GM18526 (cell line): ENCODE data around the gene VCP.

Experiments used
- POLR2A ChIP-seq: IDR thresholded peaks from 3 replicates; pipeline ENCODE4 v1.6.1; 2011; ENCODE audit not compliant: insufficient read length; ENCODE audit errors: extremely low read depth

Gene VCP

GRCh38 chr9:35078066-35078465 lies 5.6 kb upstream of the VCP start:
- TF ChIP-seq POLR2A: no peak

- no peak for TF ChIP-seq POLR2A
These were observed 4.4 kb upstream of the VCP start for GRCh38 chr9:35076848-35077247.

GRCh38 chr9:35075358-35075757 lies 2.9 kb upstream of the VCP start:
- TF ChIP-seq POLR2A: no peak

- TF ChIP-seq POLR2A: no peak
These were observed 2.4 kb upstream of the VCP start for GRCh38 chr9:35074791-35075190.

- TF ChIP-seq POLR2A: no peak
These were observed 1.7 kb upstream of the VCP start for GRCh38 chr9:35074141-35074540.

GRCh38 chr9:35073279-35073612 lies 821 bp upstream of the VCP start:
- TF ChIP-seq POLR2A: no peak

GRCh38 chr9:35071814-35072460 lies 488 bp downstream of the VCP start:
- TF ChIP-seq POLR2A: peak; percentile 37

GRCh38 chr9:35070823-35071813 lies 1.3 kb downstream of the VCP start:
- no peak for TF ChIP-seq POLR2A

- TF ChIP-seq POLR2A: no peak
These were observed 3.4 kb downstream of the VCP start for GRCh38 chr9:35069020-35069419.

- TF ChIP-seq POLR2A: no peak
These were observed 5.4 kb downstream of the VCP start for GRCh38 chr9:35067056-35067455.

- TF ChIP-seq POLR2A: no peak
These were observed 11.7 kb downstream of the VCP start for GRCh38 chr9:35060548-35061207.

- TF ChIP-seq POLR2A: no peak
These were observed 13.0 kb downstream of the VCP start for GRCh38 chr9:35059438-35059837.

GRCh38 chr9:35057271-35057620 lies 15.2 kb downstream of the VCP start:
- no peak for TF ChIP-seq POLR2A

GRCh38 chr9:35056571-35057270 lies 15.7 kb downstream of the VCP start:
- no peak for TF ChIP-seq POLR2A

- TF ChIP-seq POLR2A: no peak
These were observed 17.4 kb downstream of the VCP start for GRCh38 chr9:35054871-35055644.
